ENCODE results near the gene MMD. TPM values are rescaled to one million over a fixed set of nuclear protein-coding genes. Genes with fewer than 3 reads are reported as not detected.
A peak's percentile ranks its signal among the peaks of the same experiment; 100 is the strongest.

Gene MMD
- total RNA-seq, 6 experiments from 2014 or later, result 2.8 to 17.2 (median 12.4) TPM

GRCh38 chr17:55402374-55402773 lies 19.3 kb downstream of the MMD start:
- H3K9me3 ChIP-seq, result no peaks in the 10 kb centered on the region
- ATAC-seq (no peak), DNase-seq (no peak)
- no peaks in the 10 kb centered on the region for H3K27me3 ChIP-seq
- no peak overlapping the region for H3K27ac ChIP-seq
- TF ChIP-seq, protein P1, sequence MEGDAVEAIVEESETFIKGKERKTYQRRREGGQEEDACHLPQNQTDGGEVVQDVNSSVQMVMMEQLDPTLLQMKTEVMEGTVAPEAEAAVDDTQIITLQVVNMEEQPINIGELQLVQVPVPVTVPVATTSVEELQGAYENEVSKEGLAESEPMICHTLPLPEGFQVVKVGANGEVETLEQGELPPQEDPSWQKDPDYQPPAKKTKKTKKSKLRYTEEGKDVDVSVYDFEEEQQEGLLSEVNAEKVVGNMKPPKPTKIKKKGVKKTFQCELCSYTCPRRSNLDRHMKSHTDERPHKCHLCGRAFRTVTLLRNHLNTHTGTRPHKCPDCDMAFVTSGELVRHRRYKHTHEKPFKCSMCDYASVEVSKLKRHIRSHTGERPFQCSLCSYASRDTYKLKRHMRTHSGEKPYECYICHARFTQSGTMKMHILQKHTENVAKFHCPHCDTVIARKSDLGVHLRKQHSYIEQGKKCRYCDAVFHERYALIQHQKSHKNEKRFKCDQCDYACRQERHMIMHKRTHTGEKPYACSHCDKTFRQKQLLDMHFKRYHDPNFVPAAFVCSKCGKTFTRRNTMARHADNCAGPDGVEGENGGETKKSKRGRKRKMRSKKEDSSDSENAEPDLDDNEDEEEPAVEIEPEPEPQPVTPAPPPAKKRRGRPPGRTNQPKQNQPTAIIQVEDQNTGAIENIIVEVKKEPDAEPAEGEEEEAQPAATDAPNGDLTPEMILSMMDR (IDR thresholded peaks at IDR 0.05), result no peak
- TF ChIP-seq POLR2A (IDR thresholded peaks at IDR 0.05), result no peak
- no peak overlapping the region for H3K4me3 ChIP-seq
- H3K4me1 ChIP-seq, result peaks cover 0 to 5% (median under 1%) of the 10 kb centered on the region in 4 donors
- intact Hi-C loops (cut with DNase I), result no loop called here
- H3K36me3 ChIP-seq, result peaks cover 0 to 3% (median 0%) of the 10 kb centered on the region in 4 donors
- 80% methylated on average over 4 of the region's 4 CpGs for WGBS (ENCODE audit: insufficient coverage, low coverage, low lambda C conversion rate, missing lambda C conversion rate)

GRCh38 chr17:55398689-55399088 lies 22.9 kb downstream of the MMD start:
- intact Hi-C loops (cut with DNase I), result no loop called here
- H3K27ac ChIP-seq, result no peak overlapping the region
- no peaks in the 10 kb centered on the region for H3K36me3 ChIP-seq
- DNase-seq, result no peak
- ATAC-seq, result no peak
- no peaks in the 10 kb centered on the region for H3K27me3 ChIP-seq
- H3K4me1 ChIP-seq, result peaks cover 0 to 27% (median 11%) of the 10 kb centered on the region in 4 donors
- WGBS (ENCODE audit: insufficient coverage, low coverage, low lambda C conversion rate, missing lambda C conversion rate), result 89% methylated on average over 4 of the region's 5 CpGs
- no peak overlapping the region for H3K4me3 ChIP-seq
- TF ChIP-seq, protein P1 (IDR thresholded peaks at IDR 0.05), result no peak
- no peak for TF ChIP-seq POLR2A (IDR thresholded peaks at IDR 0.05)
- no peaks in the 10 kb centered on the region for H3K9me3 ChIP-seq

GRCh38 chr17:55395803-55396505 lies 25.7 kb downstream of the MMD start:
- no peaks in the 10 kb centered on the region for H3K9me3 ChIP-seq
- TF ChIP-seq, protein P1 (IDR thresholded peaks at IDR 0.05), result no peak
- TF ChIP-seq POLR2A (IDR thresholded peaks at IDR 0.05), result no peak
- no peaks in the 10 kb centered on the region for H3K27me3 ChIP-seq
- intact Hi-C loops (cut with DNase I), result no loop called here
- ATAC-seq, result peak; percentile 45 to 63 (median 56)
- no peak for DNase-seq
- WGBS (ENCODE audit: insufficient coverage, low coverage, low lambda C conversion rate, missing lambda C conversion rate), result 73% methylated on average over 5 of the region's 5 CpGs
- H3K27ac ChIP-seq, result peak overlapping the region in 2 of 3 donors; percentile 54 to 72
- peaks cover 0 to 27% (median 11%) of the 10 kb centered on the region in 4 donors for H3K4me1 ChIP-seq
- H3K36me3 ChIP-seq, result no peaks in the 10 kb centered on the region
- no peak overlapping the region for H3K4me3 ChIP-seq

DNA sequence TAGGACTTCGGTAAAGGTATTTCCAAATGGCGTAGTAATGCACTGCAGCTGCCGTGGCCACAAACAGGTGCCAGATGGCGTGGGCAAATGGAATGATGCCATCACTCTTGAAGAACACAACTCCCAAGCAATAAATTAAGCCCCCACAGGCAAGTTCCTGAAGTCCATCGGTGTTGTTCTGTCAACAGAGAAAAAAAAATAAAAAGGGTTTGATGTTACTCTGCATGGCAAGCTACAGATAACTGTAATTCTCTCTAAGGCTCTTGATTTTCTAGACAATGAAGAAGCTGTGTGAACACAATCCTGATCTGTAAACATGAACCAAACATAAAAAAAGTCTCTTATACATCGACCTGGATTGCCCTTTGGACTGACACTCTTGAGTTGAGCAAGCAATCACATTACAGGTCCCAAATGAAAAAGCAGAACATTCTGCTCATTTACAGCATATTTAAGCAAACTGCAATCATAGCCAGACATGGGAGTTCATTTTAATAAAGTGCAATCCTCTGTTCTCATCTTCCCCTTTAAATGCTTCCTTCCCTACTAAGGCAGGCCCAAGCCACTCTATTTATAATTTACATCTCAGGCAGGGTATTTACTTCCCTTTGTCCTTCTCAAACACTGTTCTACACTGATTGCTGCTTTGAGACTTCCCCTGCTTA lies 27.1 kb downstream of the MMD start:
- WGBS (ENCODE audit: insufficient coverage, low coverage, low lambda C conversion rate, missing lambda C conversion rate), result 55% methylated on average over 6 of the region's 6 CpGs
- peak; percentile 76 to 87 (median 80) for ATAC-seq

More for the DNA sequence above, 27.1 kb downstream of the MMD start:
- DNase-seq, result no peak
- no peaks in the 10 kb centered on the region for H3K9me3 ChIP-seq
- no peaks in the 10 kb centered on the region for H3K36me3 ChIP-seq
- no peaks in the 10 kb centered on the region for H3K27me3 ChIP-seq
- H3K4me1 ChIP-seq, result peaks cover 0 to 27% (median 11%) of the 10 kb centered on the region in 4 donors
- peak overlapping the region; percentile 41 to 72 (median 54) for H3K27ac ChIP-seq
- no peak overlapping the region for H3K4me3 ChIP-seq
- TF ChIP-seq POLR2A (IDR thresholded peaks at IDR 0.05), result no peak
- TF ChIP-seq, protein P1 (IDR thresholded peaks at IDR 0.05), result no peak
- intact Hi-C loops (cut with DNase I), result no loop called here
